ENCODE data around the gene CCDC60. TPM values are rescaled to one million over a fixed set of nuclear protein-coding genes. Genes with fewer than 3 reads are reported as not detected.

Gene CCDC60
- total and polyA plus RNA-seq, 12 donors: not detected

DNA sequence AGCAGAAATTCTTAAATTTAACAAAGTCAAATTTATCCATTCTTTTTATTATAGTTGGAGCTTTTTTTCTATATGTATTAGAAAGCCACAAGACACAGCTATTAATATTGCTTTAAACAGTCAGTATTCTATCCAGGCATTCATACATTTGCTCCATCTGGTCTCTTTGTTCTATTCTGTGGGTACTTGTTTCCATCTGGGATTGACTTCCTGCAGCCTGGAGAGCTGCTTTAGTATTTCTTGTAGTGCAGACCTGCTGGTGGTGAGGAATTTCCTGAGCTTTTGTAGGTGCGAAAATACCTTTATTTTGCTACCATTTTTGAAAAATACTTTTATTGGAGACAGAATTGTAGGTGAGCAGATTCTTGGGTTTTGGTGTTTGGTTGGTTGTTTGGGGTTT lies 29.0 kb downstream of the CCDC60 start:
- WGBS, 2 donors: 74 to 83% methylated on average over 1 of the region's 1 CpG
- Histone ChIP-seq H3K4me3 (no peak overlapping the region), H3K27ac (no peak overlapping the region), H3K36me3 (no peaks in the 10 kb centered on the region), H3K27me3 (no peaks in the 10 kb centered on the region), H3K9me3 (no peaks in the 10 kb centered on the region), H3K4me1 (no peaks in the 10 kb centered on the region)
- DNase-seq (no peak), ATAC-seq (no peak)
- TF ChIP-seq, protein P1, sequence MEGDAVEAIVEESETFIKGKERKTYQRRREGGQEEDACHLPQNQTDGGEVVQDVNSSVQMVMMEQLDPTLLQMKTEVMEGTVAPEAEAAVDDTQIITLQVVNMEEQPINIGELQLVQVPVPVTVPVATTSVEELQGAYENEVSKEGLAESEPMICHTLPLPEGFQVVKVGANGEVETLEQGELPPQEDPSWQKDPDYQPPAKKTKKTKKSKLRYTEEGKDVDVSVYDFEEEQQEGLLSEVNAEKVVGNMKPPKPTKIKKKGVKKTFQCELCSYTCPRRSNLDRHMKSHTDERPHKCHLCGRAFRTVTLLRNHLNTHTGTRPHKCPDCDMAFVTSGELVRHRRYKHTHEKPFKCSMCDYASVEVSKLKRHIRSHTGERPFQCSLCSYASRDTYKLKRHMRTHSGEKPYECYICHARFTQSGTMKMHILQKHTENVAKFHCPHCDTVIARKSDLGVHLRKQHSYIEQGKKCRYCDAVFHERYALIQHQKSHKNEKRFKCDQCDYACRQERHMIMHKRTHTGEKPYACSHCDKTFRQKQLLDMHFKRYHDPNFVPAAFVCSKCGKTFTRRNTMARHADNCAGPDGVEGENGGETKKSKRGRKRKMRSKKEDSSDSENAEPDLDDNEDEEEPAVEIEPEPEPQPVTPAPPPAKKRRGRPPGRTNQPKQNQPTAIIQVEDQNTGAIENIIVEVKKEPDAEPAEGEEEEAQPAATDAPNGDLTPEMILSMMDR (IDR thresholded peaks at IDR 0.05): no peak
- intact Hi-C loops (cut with DNase I): no loop called here

DNA sequence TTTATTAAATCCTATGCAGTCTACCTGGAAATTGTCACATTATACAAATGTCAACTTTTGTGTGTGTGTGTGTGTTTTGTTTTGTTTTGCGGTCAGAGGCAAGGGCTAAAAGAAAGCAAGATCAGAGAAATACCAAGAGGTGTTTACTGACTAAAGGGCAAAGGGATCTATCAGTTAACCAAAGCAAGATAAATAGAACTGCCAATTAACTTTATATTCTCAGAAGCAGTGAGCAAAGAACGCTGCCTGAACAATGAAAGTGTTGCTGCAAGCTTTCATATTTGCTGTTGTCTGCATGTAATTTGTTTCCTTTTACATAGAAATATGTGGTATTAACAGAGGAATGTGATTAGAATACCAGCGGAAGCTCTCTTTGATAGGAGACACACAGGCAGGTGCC lies 30.9 kb downstream of the CCDC60 start:
- DNase-seq: no peak
- Histone ChIP-seq H3K27me3 (no peaks in the 10 kb centered on the region), H3K27ac (no peak overlapping the region), H3K9me3 (no peaks in the 10 kb centered on the region), H3K4me1 (peaks cover 0 to 4% (median 0%) of the 10 kb centered on the region in 9 donors), H3K36me3 (no peaks in the 10 kb centered on the region), H3K4me3 (no peak overlapping the region)
- intact Hi-C loops (cut with DNase I): no loop called here
- ATAC-seq: no peak
- TF ChIP-seq, protein P1 (IDR thresholded peaks at IDR 0.05): no peak
- 60 to 71% methylated on average over 3 of the region's 3 CpGs for WGBS, 2 donors

DNA sequence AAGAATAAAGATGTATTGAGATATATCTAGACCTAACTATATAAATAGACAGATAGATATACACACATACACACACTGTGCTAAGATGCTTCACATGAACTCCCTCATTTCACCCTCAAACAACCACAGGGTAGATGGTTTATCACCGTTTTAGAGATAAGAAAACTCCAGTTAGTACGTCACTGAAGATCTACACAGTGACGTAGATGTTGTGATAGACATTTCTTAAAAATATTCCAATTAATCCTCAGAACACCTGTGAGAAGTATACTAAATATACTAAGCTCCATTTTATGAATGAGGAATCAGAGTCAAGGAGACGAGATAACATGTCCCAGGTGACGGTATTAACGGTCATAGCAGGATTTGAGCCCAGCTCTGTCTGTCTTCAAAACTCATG lies 31.5 kb downstream of the CCDC60 start:
- 78 to 79% methylated on average over 6 of the region's 6 CpGs for WGBS, 2 donors
- no peak for ATAC-seq
- no peak for DNase-seq

DNA sequence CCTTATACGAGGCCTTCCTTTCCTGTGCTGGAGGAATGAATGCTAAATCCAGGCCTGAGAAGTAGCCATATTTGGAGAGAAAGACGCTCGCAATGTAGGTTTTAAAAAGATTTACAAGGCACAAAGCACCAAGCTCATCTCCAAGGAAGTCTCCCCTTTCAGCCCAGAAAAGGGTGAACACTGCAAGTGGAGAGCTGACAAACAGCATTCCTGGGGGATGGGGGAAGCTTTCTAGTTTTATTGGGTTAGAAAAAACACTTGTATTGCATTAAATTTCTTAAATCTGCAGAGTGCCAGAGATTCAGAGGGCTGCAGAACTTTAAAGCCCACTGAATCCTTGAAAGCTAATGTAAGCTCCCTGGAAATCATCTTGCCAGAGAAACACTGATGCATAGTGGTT lies 34.6 kb downstream of the CCDC60 start:
- no peaks in the 10 kb centered on the region for H3K36me3 ChIP-seq
- intact Hi-C loops (cut with DNase I): no loop called here
- H3K27me3 ChIP-seq: no peaks in the 10 kb centered on the region
- H3K4me1 ChIP-seq: peaks cover 0 to 31% (median 13%) of the 10 kb centered on the region in 9 donors
- no peak for ATAC-seq
- 80 to 81% methylated on average over 3 of the region's 3 CpGs for WGBS, 2 donors
- no peak overlapping the region for H3K27ac ChIP-seq
- TF ChIP-seq, protein P1 (IDR thresholded peaks at IDR 0.05): no peak
- H3K9me3 ChIP-seq: no peaks in the 10 kb centered on the region
- H3K4me3 ChIP-seq: no peak overlapping the region
- DNase-seq: no peak

More for the DNA sequence above, 31.5 kb downstream of the CCDC60 start:
- no peaks in the 10 kb centered on the region for H3K27me3 ChIP-seq
- intact Hi-C loops (cut with DNase I): no loop called here
- H3K36me3 ChIP-seq: no peaks in the 10 kb centered on the region
- no peak overlapping the region for H3K4me3 ChIP-seq
- peaks cover 0 to 5% (median 0%) of the 10 kb centered on the region in 9 donors for H3K4me1 ChIP-seq
- no peaks in the 10 kb centered on the region for H3K9me3 ChIP-seq
- H3K27ac ChIP-seq: no peak overlapping the region
- TF ChIP-seq, protein P1 (IDR thresholded peaks at IDR 0.05): no peak
